ENCODE data around the gene AP3B2. TPM values are rescaled to one million over a fixed set of nuclear protein-coding genes. Genes with fewer than 3 reads are reported as not detected.

AP3B2 gene
- total RNA-seq, 4 donors from 2014 or later, result 1.3 to 6.2 (median 2.4) TPM

DNA sequence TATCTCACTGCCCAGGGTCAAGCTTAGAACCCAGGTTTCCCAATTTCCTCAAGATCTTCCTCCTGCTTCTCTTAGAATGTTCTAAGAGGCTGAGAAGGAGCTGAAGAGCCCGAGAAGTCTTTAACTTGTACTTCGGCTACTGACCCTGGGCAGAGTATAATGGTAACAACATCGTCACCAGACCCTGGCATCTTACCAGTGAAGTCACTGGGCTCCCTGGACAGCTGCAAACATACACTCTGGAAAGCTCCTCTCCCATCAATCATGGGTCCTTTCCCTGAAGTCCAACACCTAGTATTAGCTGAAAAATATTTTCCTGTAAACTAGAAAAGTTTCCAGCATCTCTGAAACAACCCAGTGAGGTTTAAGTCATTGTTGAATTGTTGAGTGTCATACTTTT is 85.2 kb downstream of the AP3B2 start:
- H3K4me3 ChIP-seq (ENCODE audit: low read depth, poor library complexity, severe bottlenecking), result no peak overlapping the region
- 87% methylated on average over 3 of the region's 3 CpGs for WGBS, 2 donors
- intact Hi-C loops (cut with DNase I; ENCODE audit: low total_unique reads), result no loop called here
- DNase-seq (ENCODE audit: low spot score in 2 of 2), result no peak
- no peak for TF ChIP-seq POLR2A (IDR thresholded peaks at IDR 0.05)
- TF ChIP-seq, protein P1, sequence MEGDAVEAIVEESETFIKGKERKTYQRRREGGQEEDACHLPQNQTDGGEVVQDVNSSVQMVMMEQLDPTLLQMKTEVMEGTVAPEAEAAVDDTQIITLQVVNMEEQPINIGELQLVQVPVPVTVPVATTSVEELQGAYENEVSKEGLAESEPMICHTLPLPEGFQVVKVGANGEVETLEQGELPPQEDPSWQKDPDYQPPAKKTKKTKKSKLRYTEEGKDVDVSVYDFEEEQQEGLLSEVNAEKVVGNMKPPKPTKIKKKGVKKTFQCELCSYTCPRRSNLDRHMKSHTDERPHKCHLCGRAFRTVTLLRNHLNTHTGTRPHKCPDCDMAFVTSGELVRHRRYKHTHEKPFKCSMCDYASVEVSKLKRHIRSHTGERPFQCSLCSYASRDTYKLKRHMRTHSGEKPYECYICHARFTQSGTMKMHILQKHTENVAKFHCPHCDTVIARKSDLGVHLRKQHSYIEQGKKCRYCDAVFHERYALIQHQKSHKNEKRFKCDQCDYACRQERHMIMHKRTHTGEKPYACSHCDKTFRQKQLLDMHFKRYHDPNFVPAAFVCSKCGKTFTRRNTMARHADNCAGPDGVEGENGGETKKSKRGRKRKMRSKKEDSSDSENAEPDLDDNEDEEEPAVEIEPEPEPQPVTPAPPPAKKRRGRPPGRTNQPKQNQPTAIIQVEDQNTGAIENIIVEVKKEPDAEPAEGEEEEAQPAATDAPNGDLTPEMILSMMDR (IDR thresholded peaks at IDR 0.05), result no peak

GRCh38 chr15:82624008-82624407 is 85.7 kb downstream of the AP3B2 start:
- 74 to 81% methylated on average over 2 of the region's 2 CpGs for WGBS, 2 donors
- no peak for TF ChIP-seq POLR2A (IDR thresholded peaks at IDR 0.05)
- TF ChIP-seq, protein P1 (IDR thresholded peaks at IDR 0.05), result no peak
- DNase-seq (ENCODE audit: low spot score in 2 of 2), result no peak
- intact Hi-C loops (cut with DNase I; ENCODE audit: low total_unique reads), result no loop called here
- H3K4me3 ChIP-seq (ENCODE audit: low read depth, poor library complexity, severe bottlenecking), result no peak overlapping the region

DNA sequence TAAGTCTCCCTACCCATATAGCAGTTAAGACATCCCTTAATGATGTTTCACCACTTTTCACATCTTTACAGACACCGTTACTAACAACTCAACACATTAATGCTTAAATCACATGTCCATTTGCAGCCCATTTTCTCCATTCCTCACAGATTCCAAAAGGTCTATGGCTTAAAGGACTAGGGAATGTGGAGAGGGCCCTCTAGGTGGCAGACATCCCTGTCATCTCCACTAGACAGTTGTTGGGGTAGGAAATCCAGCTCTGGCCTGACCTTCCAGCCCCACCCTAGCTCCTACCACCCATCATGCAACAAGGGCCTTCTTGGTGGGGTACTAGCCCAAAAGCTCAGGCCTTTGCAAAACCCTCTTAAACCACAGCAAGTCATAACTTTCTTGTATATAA is 87.7 kb downstream of the AP3B2 start:
- WGBS, 2 donors, result 65 to 80% methylated on average over 1 of the region's 1 CpG
- H3K4me3 ChIP-seq (ENCODE audit: low read depth, poor library complexity, severe bottlenecking), result no peak overlapping the region
- TF ChIP-seq, protein P1 (IDR thresholded peaks at IDR 0.05), result no peak
- TF ChIP-seq POLR2A (IDR thresholded peaks at IDR 0.05), result no peak
- intact Hi-C loops (cut with DNase I; ENCODE audit: low total_unique reads), result no loop called here
- no peak for DNase-seq (ENCODE audit: low spot score in 2 of 2)

GRCh38 chr15:82613747-82614146 is 95.9 kb downstream of the AP3B2 start:
- no peak overlapping the region for H3K4me3 ChIP-seq (ENCODE audit: low read depth, poor library complexity, severe bottlenecking)
- WGBS, 2 donors, result 24 to 41% methylated on average over 7 to 12 of the region's 12 CpGs
- no peak for TF ChIP-seq POLR2A (IDR thresholded peaks at IDR 0.05)
- TF ChIP-seq, protein P1 (IDR thresholded peaks at IDR 0.05), result no peak
- intact Hi-C loops (cut with DNase I; ENCODE audit: low total_unique reads), result no loop called here
- no peak for DNase-seq (ENCODE audit: low spot score in 2 of 2)

GRCh38 chr15:82611348-82611747 is 98.3 kb downstream of the AP3B2 start:
- no peak for DNase-seq (ENCODE audit: low spot score in 2 of 2)
- 86 to 90% methylated on average over 4 of the region's 4 CpGs for WGBS, 2 donors

More at GRCh38 chr15:82611348-82611747, 98.3 kb downstream of the AP3B2 start:
- intact Hi-C loops (cut with DNase I; ENCODE audit: low total_unique reads), result no loop called here
- H3K4me3 ChIP-seq (ENCODE audit: low read depth, poor library complexity, severe bottlenecking), result no peak overlapping the region
- no peak for TF ChIP-seq POLR2A (IDR thresholded peaks at IDR 0.05)
- TF ChIP-seq, protein P1 (IDR thresholded peaks at IDR 0.05), result no peak

Other genes with a start within 250 kb of the AP3B2 start
- gene RPS17, start 169.4 kb downstream of the AP3B2 start, total RNA-seq, result 1,000 to 10,000 TPM; 2,137 to 4,420 (median 3,127) TPM
- 1 to 10 TPM in 2 of 4 donors, under 1 TPM in 2; 0.15 to 2.9 (median 1.3) TPM for gene CPEB1, start 62.5 kb downstream of the AP3B2 start, total RNA-seq
- under 1 TPM in 1 of 4 donors, not detected in 3; 0.19 TPM for gene FSD2, start 96.2 kb upstream of the AP3B2 start, total RNA-seq
- gene WHAMM, start 99.8 kb upstream of the AP3B2 start, total RNA-seq, result 10 to 100 TPM; 11.0 to 20.0 (median 11.4) TPM
- 100 to 1,000 TPM in 2 of 4 donors, 10 to 100 TPM in 2; 88.3 to 129 (median 108) TPM for gene HOMER2, start 242.8 kb upstream of the AP3B2 start, total RNA-seq